Measurements from ENCODE around the gene CAT. TPM values are rescaled to one million over a fixed set of nuclear protein-coding genes. Genes with fewer than 3 reads are reported as not detected.
A peak's percentile ranks its signal among the peaks of the same experiment; 100 is the strongest.

Gene CAT
- total and polyA plus RNA-seq, 9 of the 15 experiments (the other 6 are each of a cell fraction or from before 2014, with no cell fraction given), result 86.7 to 183 (median 114) TPM

DNA sequence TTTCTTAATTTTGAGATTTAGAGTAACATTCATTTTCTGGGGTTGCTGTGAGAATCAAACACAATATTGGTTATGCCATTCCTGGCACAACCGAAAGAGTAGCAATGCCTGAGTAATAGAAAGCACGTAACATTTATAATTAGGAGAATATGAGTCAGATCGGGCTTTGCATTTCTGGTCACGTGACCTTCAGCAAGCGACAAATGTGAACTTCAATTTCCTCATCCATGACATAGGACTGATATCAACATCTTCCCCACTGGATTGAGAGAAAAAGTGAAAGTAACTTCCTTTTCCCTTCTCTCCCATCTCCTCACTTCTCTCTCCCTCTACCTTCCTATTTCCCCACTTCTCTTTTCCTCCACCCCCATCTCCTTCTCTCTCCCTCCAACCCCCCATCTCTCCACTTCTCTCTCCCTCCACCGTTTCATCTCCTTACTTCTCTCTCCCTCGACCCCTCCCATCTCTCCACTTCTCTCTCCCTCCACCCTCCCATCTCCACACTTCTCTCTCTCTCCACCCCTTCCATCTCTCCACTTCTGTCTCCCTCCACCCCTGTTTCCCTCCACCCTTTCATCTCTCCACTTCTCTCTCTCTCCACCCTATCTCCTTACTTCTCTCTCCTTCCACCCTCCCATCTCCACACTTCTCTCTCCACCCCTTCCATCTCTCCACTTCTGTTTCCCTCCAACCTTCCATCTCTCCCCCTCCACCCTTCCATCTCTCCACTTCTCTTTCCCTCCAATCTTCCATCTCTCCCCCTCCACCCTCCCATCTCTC lies 33.5 kb upstream of the CAT start (continued):
- TF ChIP-seq JUND (IDR thresholded peaks at IDR 0.05; ENCODE audit: borderline replicate concordance, low read depth, low read length) (no peak), JUND (tag; IDR thresholded peaks at IDR 0.05; ENCODE audit: borderline replicate concordance, low read depth, low read length) (peak; percentile 12; the same call in 1 of the 3 replicates), HDGF (IDR thresholded peaks at IDR 0.05) (no peak), POLR3G (IDR thresholded peaks at IDR 0.05; ENCODE audit: extremely low read depth, insufficient read length, insufficient replicate concordance) (no peak), ZNF24 (IDR thresholded peaks at IDR 0.05) (no peak), TOE1 (IDR thresholded peaks at IDR 0.05; ENCODE audit: borderline replicate concordance) (peak; percentile 91), TOE1 (CRISPR knock-in tag; IDR thresholded peaks at IDR 0.05; ENCODE audit: borderline replicate concordance, low read depth) (no peak), ZNF146 (CRISPR knock-in tag; IDR thresholded peaks at IDR 0.05; ENCODE audit: unreplicated experiment) (no peak), CBFA2T2 (conservative IDR thresholded peaks at IDR 0.05) (0 out of 2 replicates have a peak, but pooled peaks have one; percentile 9), FOXK2 (conservative IDR thresholded peaks at IDR 0.05 in 1 of 2, IDR thresholded peaks at IDR 0.05 in 1 of 2; ENCODE audit: low read depth in 2 of 2) (0 out of 4 replicates have a peak, but pooled peaks of 1 of the 2 experiments have one; percentile 21), SIRT6 (IDR thresholded peaks at IDR 0.05; ENCODE audit: low read depth, low read length) (no peak), TAL1 (IDR thresholded peaks at IDR 0.05) (no peak), ZNF133 (CRISPR knock-in tag; IDR thresholded peaks at IDR 0.05) (no peak)
- TF ChIP-seq, protein P1, sequence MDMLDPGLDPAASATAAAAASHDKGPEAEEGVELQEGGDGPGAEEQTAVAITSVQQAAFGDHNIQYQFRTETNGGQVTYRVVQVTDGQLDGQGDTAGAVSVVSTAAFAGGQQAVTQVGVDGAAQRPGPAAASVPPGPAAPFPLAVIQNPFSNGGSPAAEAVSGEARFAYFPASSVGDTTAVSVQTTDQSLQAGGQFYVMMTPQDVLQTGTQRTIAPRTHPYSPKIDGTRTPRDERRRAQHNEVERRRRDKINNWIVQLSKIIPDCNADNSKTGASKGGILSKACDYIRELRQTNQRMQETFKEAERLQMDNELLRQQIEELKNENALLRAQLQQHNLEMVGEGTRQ (CRISPR knock-in tag; IDR thresholded peaks at IDR 0.05), result peak; percentile 10; the same call in 1 of the 2 replicates
- TF ChIP-seq, protein P2, sequence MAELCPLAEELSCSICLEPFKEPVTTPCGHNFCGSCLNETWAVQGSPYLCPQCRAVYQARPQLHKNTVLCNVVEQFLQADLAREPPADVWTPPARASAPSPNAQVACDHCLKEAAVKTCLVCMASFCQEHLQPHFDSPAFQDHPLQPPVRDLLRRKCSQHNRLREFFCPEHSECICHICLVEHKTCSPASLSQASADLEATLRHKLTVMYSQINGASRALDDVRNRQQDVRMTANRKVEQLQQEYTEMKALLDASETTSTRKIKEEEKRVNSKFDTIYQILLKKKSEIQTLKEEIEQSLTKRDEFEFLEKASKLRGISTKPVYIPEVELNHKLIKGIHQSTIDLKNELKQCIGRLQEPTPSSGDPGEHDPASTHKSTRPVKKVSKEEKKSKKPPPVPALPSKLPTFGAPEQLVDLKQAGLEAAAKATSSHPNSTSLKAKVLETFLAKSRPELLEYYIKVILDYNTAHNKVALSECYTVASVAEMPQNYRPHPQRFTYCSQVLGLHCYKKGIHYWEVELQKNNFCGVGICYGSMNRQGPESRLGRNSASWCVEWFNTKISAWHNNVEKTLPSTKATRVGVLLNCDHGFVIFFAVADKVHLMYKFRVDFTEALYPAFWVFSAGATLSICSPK (IDR thresholded peaks at IDR 0.05; ENCODE audit: borderline replicate concordance), result no peak
- TF ChIP-seq, protein P3, sequence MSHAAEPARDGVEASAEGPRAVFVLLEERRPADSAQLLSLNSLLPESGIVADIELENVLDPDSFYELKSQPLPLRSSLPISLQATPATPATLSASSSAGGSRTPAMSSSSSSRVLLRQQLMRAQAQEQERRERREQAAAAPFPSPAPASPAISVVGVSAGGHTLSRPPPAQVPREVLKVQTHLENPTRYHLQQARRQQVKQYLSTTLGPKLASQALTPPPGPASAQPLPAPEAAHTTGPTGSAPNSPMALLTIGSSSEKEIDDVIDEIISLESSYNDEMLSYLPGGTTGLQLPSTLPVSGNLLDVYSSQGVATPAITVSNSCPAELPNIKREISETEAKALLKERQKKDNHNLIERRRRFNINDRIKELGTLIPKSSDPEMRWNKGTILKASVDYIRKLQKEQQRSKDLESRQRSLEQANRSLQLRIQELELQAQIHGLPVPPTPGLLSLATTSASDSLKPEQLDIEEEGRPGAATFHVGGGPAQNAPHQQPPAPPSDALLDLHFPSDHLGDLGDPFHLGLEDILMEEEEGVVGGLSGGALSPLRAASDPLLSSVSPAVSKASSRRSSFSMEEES (CRISPR knock-in tag; IDR thresholded peaks at IDR 0.05), result peak; percentile 94
- TF ChIP-seq, protein P4, sequence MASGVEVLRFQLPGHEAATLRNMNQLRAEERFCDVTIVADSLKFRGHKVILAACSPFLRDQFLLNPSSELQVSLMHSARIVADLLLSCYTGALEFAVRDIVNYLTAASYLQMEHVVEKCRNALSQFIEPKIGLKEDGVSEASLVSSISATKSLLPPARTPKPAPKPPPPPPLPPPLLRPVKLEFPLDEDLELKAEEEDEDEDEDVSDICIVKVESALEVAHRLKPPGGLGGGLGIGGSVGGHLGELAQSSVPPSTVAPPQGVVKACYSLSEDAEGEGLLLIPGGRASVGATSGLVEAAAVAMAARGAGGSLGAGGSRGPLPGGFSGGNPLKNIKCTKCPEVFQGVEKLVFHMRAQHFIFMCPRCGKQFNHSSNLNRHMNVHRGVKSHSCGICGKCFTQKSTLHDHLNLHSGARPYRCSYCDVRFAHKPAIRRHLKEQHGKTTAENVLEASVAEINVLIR (CRISPR knock-in tag; IDR thresholded peaks at IDR 0.05), result no peak
